HG02588 (cell line): ENCODE results near the gene NUDT4B.
"Not testable (repeated sequence)": the region's sequence is repeated elsewhere in the genome, so short reads cannot be mapped to it uniquely, and the experiment has no call there.

Experiments used
- ATAC-seq: cut with Tn5 transposase; IDR thresholded peaks from one replicate; pipeline ENCODE4 v1.9.1; 2021; ENCODE audit warnings: mild to moderate bottlenecking, moderate library complexity; ENCODE audit not compliant: unreplicated experiment

The NUDT4B gene

DNA sequence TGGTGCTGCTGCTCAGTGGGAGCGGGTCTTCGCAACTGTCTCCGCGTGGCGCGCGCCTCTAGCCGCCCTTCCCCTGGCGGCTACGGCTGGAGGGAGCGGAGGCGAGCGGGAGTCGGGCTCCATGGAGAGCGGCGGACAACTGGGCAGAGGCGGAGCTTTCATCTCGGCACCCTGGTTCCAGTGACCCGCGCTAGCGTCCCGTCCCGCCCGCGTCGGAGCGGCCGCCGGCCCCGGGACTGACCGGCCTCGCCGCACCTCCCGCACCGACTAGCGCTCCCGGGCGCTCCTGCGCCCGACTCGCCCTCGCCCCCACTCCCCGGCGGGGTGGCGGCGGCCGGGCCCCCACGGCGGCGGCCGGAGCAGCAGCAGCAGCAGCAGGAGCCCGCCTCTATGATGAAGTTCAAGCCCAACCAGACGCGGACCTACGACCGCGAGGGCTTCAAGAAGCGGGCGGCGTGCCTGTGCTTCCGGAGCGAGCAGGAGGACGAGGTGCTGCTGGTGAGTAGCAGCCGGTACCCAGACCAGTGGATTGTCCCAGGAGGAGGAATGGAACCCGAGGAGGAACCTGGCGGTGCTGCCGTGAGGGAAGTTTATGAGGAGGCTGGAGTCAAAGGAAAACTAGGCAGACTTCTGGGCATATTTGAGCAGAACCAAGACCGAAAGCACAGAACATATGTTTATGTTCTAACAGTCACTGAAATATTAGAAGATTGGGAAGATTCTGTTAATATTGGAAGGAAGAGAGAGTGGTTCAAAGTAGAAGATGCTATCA lies at the start of gene NUDT4B:
Gene NUDT4B (plus strand): TSS at position 212 of the 772 bp plus-strand sequence. CDS start 179 bp downstream, at position 391.
- ATAC-seq = peak; percentile 34

DNA sequence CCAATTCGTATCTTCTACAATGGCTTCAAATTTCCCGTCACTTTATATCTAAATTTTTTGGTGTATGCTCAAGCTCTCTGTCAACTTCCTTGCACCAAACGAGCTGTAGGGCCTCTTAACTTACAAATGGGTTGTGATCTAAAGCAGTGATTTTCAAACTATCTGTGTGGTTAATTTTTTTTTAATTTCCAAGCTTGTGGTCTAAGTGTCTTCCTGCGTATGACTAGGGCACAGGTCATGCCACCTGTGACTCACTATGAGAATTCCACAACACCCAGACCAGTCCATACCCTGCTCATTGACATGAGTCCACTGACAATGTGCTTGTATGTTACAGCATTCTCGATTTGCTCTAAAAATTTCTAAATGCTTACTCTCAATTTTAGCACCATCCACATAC lies 49.2 kb upstream of the NUDT4B start:
- ATAC-seq = not testable (repeated sequence)

DNA sequence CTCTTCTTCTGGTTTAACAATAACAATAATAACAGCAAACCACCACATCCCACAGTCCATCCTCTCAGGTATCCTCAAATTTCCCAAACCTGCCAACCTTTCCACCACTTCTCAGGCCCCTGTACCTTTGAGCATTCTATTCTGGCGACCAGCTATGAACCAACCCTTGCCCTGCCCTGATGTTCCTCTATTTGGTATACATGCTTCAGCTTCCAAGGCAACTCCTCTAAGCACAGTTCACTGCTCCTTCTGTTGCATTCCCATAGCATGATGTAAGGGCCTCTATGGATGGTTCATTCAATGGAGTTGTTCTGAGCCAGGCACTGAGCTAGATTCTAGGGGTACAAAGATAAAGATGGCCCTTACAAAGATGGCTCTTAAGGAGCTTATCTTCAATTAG lies 46.3 kb upstream of the NUDT4B start:
- ATAC-seq = not testable (repeated sequence)

DNA sequence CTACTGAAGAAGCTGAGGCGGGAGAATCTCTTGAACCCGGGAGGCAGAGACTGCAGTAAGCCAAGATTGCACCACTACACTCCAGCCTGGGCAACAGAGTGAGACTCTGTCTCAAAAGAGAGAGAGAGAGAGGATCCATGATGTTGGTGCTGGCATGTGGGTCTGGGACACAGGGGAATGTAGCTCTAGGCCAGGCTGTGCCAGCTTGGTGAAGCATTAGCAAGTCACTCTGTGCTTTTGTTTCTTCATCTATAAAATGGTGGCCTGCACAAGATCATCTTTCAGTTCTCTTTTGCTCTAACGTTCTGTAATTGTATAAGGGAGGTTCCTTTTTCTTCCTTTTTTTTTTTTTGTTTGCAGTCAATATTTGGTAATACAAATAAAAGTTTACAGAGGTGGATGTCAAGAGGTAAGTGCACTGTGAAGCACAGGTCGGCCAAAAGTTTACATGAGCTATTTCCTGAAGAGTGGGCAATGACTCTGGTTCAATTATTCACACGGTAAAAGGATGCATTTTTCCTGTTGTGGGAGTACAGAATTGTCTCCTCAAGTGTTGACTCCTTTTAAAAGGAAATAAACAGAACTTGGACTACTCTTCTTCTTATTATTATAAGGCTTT lies 44.5 kb upstream of the NUDT4B start:
- not testable (repeated sequence) for ATAC-seq

DNA sequence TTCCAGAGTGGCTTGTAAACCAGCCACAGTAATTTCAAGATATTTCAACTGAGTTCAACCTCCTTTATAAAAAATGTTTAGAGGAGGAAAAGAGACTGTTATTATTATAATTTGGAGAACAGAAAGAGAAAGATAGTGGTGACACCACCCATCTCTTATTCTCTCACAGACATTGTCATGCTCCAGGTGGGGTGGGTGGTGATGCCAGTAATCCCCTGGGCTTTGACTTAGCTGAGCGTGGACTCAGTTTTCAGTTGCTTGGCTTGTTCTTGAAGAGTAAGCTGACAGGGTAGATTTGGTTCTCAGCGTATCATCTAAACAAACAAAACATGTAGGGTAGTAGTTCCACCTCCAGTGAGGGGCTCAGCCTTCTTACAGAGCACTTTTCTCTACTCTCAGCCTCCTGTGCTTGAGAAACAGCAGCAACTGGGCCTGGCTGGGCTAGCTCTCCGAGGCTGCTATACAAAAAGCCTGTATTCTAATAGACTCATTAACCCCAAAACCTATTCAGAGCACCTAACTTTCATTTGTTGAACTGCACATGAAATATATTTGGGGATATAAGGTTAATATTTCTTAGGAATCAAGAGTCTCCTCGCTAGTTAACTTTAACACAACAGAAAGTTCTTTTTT lies 43.1 kb upstream of the NUDT4B start:
- not testable (repeated sequence) for ATAC-seq

DNA sequence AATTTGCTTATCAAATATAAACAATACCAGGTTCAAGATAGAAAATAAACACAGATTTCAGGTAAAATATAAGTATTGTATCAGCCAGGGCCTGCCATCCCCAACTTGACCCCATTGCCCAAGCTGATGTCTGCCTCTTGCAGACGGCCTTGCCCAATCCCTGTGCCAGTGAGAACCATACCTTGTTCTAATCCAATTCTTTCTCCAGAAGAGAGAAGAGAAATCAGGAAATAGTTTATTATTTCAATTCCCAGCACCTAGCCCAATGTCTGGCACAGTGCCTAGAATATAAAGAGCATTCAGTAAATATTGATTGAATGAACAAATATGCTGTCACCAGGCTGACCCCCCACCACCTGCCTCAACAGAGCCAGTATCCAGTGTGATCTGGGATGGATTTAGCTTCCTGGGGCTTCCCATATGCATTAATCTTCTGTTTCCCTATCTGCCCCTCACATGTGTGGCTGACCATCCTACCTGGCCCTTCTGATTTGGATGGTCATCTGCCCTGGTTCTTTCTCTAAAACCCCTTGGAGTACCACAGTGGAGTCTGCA lies 39.7 kb upstream of the NUDT4B start:
- not testable (repeated sequence) for ATAC-seq

DNA sequence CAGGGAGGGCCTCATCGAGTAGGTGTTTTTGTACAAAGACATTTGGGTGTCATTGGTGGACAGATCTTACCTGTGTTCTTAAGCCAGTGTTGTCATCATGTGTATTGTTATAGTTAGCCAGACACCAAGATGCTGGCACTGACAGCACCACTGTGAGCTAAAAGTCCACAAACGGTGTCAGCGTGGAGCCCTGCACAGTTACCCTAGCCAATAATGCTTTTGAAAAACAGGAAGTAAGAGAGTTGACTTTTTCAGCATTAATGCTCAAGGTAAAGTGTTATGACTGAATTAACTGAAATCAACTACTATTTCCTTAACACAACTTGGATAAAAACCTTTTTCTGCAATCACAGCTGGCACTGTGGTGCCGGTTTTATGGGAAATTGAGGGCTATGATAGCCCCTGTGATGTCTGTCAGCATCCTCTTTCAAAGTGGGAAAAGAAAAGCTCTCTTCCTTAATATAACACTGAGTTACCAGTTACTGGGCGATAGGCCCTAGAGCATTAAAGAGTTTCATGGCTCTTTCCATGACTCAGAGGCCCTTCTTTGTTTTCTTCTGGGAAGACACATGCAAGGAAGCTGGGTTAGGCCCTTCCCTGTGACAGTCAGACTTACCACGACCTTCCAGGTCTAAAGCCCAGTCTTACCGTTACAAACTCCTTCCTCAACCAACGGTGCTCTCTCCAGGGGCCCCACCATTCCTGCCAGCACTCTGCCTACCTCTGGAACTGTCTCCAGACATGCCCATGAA lies 37.6 kb upstream of the NUDT4B start:
- ATAC-seq = not testable (repeated sequence)

DNA sequence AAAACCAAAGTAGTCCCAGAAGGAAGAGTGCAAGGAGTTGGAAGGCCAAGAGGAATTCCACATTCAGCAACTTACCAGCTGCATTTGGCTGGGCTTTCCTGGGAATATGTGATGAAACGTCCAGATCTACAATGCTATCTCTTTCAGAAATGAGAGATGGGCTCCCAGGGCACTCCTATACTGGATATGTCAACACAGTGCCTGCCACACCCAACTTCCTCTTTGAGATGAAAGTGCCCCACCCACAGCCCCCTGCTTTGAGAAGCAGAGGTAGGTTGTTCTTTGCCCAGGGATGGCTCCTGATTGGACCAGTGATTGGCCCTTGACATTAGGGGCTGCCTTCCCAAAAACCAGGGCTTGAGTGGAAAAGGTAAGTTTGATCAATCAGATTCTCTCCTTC lies 36.2 kb upstream of the NUDT4B start:
- not testable (repeated sequence) for ATAC-seq

DNA sequence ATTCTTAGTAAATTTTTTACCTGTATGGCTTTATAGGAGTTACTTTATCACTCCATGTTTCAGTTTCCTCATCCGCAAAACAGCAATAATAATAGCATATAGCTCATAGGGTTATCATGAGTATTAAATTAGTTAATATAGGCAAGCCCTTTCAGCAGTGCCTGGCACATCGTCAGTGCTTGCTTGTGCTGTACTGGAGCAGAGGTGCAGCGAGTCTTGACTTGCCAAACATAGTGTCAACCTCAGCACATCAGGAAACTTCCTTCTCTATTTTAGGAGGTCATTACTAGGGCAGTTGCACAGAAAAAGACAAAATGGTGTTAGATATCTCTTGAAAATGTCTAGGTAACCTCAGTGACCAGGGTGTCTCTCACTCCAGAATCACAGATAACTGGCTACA lies 33.1 kb upstream of the NUDT4B start:
- ATAC-seq = not testable (repeated sequence)

DNA sequence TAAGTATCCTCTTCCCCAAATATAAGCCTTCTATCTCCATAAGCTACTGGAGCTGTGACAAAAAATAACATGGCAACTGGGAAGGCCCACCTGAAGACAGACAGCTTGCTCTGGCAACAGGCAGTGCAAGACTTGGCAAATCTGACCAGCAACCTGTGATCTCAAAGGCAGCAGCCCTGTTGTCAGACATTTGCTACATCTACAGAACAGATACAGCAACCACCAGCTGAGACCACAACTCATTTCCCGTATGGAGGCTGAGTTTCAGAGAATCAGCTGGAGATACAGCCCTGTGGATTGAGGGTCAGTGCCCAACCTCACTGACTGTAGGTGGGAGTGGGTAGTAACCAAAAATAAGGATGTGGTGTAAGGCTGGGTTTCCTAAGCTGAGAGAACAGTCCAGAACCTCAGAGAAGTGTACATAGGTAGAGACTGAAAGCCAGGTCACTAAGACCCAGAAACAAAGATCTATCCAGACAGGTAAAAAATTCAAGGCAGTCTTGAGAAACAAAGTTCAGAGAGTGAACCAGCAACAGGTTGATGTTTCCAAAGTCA lies 31.5 kb upstream of the NUDT4B start:
- not testable (repeated sequence) for ATAC-seq

DNA sequence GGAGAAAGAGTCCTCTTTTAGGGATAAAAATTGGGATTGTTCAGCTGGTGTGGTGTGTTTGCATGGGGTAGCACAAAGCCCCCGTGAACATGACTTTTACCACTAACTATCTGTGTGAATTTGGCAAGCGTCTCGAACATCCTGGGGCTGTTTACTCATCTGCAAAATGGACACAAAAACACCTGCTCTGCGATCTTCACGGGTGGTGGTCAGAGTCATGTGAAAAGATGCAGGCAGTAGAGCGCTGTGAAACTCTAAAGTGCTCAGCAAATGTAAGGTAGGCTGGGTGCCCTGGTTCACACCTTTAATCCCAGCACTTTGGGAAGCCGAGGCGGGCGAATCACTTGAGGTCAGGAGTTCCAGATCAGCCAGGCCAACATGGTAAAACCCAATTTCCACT lies 27.7 kb upstream of the NUDT4B start:
- ATAC-seq = not testable (repeated sequence)

DNA sequence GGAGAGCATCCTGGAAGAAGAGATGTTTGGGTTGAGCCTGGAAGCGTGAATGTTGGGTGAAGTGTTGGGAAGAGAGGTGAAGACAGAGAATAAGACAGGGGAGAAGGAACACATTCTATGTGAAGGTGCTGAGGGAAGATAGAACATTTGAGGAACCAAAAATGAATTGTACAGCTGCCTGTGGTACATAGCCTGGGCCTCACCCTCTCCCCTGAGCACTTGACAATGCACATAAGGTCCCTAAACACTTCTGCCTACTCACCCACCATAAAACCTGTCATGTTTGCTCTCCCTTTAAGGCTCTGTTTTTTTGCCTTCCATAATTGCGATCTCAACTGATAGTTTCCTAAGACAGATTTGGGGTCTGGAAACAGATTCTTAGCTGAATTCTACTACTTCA lies 25.8 kb upstream of the NUDT4B start:
- not testable (repeated sequence) for ATAC-seq

DNA sequence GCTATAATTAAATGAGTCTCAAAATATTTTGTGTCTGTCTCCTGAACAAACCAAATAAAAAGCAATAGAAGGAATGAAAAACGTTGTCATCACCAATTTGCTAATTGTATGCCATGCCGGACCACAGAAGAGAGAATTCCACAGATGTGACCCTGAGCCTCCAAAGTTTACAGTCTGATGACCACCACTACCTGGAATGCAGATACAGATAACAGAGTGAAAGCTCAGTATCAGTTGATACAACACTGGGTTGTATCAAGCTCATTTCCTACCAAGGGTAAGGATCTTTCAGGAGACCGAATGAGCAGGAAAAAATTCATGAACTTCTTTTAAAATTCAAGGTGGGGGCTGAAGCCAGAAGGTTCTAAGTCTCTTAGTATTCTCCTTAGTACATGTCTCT lies 25.1 kb upstream of the NUDT4B start:
- not testable (repeated sequence) for ATAC-seq

DNA sequence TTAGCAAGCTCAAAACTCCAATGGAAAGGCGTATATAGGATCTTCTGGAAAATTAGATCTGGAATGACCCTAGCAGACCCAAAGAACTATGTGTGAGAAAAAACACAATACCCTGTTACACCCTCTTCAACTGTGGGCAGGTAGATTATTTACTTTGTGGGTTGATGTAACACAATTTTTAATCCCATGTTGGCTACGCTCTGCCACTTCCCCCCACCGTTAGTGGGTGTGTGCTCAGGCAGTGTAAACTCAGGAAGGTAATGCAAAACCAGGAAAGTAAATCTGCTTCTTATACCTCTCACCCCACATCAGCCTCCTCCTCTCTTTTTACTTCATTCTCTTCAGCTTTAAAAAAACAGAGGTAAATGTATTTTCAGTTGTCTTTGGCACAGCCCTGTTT lies 23.7 kb upstream of the NUDT4B start:
- ATAC-seq = not testable (repeated sequence)

DNA sequence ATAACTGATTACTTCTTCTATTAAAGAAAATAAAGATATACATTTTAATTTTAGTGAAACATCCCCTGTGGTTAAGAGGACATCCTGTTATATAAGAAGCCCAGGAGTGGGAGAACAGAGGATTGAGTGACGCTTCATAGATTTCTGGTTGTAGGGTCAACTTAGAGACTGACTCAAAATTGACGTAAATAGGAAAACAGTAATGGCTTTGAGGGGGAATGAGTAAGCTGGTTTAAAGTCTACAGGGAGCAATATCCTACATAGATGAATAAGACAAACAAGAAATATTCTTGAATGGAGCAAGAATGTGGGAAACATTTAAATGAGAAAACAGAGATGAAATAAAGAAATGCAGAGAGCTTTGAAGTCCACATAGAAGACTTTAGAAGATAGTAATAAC lies 20.7 kb upstream of the NUDT4B start:
- ATAC-seq = not testable (repeated sequence)

DNA sequence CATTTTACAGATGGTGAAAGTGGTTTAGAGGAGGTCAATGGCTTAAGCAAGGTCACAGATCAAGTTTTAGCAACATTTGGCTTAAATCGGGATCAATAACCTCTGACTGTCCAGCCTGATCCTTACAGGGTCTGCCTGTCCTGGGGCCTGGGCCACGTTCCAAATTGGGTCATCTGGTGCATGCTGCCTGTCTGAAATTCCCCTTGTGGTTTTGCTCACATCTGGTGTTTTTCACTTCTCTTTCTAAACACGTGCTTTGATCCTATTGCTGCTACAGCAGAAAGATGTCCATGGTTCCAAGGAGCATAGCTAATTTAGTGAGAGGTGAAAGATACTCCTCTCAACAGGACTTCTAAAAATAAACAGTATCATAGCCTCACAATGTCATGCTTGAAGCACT lies 19.4 kb upstream of the NUDT4B start:
- ATAC-seq = peak; percentile 74

DNA sequence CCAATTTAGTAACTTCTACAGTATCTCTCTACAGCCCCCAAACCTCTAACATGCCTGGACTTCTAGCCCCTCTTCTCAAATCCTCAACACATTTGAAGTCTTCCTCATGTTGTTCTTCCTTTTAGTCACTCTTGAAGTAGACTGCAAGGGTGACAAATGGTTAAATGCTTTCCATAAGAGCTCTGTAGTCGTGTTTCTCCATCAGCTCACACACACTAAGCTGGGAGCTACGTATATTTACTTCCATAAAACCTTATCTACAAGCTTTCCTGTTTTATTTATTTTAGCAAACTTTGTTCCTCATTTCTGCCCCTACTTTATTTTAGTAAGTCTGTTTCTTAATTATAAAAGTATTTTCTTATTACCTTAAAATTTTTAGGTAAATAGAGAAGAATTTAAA lies 19.0 kb upstream of the NUDT4B start:
- not testable (repeated sequence) for ATAC-seq

DNA sequence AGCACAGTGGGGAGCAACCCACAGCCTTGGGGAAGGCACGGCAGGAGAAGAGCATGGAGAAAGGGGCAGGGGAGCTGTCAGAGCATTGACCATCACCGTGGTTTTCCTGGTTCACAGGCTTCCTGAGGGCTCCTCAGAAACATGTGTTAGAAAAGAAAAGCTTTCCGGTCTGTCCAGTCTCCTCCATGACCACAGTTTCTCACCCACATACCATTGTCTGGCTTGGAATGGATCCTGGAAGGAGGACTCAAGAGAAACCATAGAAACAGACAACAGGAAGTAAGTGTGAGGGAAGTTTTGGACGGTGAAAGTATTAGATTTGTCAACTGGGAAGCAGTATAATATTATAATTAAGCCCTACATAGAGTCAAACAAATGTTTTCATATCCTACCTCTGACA lies 16.3 kb upstream of the NUDT4B start:
- ATAC-seq = not testable (repeated sequence)

DNA sequence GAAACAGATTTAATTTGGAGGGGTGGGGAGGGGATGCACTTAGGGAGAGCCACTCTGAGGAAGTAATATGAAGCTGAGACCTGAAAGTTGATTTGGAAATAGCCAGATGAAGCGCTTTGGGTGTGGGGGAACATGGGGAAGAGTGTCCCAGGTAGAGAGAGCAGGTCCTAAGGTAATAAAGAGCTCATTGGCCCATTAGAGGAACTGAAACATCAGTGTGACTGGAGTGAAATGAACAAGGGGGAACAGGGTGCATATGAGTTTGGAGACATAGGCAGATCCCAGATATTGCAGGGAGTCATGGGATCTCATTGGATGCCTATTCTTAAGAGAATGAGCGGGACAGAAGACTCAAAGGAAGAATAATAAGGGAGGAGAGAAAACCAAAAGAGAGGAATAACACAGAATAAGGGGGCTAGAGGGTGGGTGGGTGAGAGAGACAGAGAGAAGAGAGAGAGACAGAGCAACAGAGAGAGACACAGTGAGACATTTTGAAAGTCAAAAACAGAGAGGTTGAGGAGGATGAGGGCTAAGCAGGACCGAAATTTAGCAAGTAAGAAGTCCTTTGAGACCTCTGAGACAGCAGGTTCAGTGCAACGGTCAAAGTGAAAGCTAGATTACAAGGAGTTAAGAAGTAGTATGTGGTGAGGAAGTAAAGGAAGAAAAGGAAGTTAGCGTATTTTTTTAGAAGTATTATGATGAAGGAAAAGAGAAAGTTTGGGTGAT lies 14.8 kb upstream of the NUDT4B start:
- ATAC-seq = peak; percentile 67

DNA sequence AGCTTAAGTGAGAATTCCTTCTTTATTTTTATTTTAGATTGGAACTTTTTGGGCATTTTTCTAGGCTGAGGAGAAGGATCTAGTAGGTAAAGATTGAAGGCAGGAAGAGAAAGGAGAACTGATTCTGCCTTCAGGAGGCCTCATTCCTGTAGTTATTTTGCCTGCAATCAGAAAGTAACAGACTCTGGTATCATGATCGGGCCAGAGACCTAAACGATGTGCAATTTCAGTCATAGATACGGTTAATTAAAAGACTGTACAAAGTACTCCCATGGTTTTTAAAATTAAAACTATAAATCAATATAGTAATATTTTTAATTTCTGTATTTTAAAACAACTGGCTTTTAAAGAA lies 14.3 kb upstream of the NUDT4B start:
- ATAC-seq = not testable (repeated sequence)
